ENCODE measurements around the gene TP73. TPM values are rescaled to one million over a fixed set of nuclear protein-coding genes. Genes with fewer than 3 reads are reported as not detected.
A peak's percentile ranks its signal among the peaks of the same experiment; 100 is the strongest.

Gene TP73
- total RNA-seq, 1 donor from 2014 or later = not detected

- Histone ChIP-seq H3K27me3 (ENCODE audit: control insufficient read depth in 3 of 3, insufficient read depth in 3 of 3, low read length in 3 of 3) (peaks cover 3 to 14% (median 13%) of the 10 kb centered on the region in 3 donors), H3K27ac (ENCODE audit: low read depth, low read length) (no peak overlapping the region), H3K9me3 (ENCODE audit: control insufficient read depth in 3 of 3, low read length in 3 of 3) (no peaks in the 10 kb centered on the region)
These were observed 117.9 kb downstream of the TP73 start for GRCh38 chr1:3770047-3770765.

GRCh38 chr1:3771108-3772026 is 119.1 kb downstream of the TP73 start:
- Histone ChIP-seq H3K27ac (ENCODE audit: low read depth, low read length) (no peak overlapping the region), H3K36me3 (ENCODE audit: control insufficient read depth in 3 of 3, insufficient read depth in 3 of 3, low read length in 3 of 3) (no peaks in the 10 kb centered on the region), H3K4me3 (ENCODE audit: low read length in 3 of 3) (peak overlapping the region; percentile 48 to 68 (median 52)), H3K9ac (ENCODE audit: low read depth in 1 of 3, low read length in 3 of 3) (peak overlapping the region in 2 of 3 donors; percentile 45 to 53), H3K27me3 (ENCODE audit: control insufficient read depth in 3 of 3, insufficient read depth in 3 of 3, low read length in 3 of 3) (peaks cover 3 to 14% (median 13%) of the 10 kb centered on the region in 3 donors), H3K9me3 (ENCODE audit: control insufficient read depth in 3 of 3, low read length in 3 of 3) (no peaks in the 10 kb centered on the region), H3K4me1 (ENCODE audit: control insufficient read depth in 3 of 3, insufficient read depth in 3 of 3, low read length in 3 of 3) (peaks cover 11 to 34% (median 19%) of the 10 kb centered on the region in 3 donors)

More at GRCh38 chr1:3770047-3770765, 117.9 kb downstream of the TP73 start:
- H3K4me3 ChIP-seq (ENCODE audit: low read length in 3 of 3) = no peak overlapping the region
- no peak overlapping the region for H3K9ac ChIP-seq (ENCODE audit: low read depth in 1 of 3, low read length in 3 of 3)
- H3K4me1 ChIP-seq (ENCODE audit: control insufficient read depth in 3 of 3, insufficient read depth in 3 of 3, low read length in 3 of 3) = peaks cover 5 to 23% (median 14%) of the 10 kb centered on the region in 3 donors
- H3K36me3 ChIP-seq (ENCODE audit: control insufficient read depth in 3 of 3, insufficient read depth in 3 of 3, low read length in 3 of 3) = no peaks in the 10 kb centered on the region

- Histone ChIP-seq H3K27me3 (ENCODE audit: control insufficient read depth in 3 of 3, insufficient read depth in 3 of 3, low read length in 3 of 3) (peaks cover 3 to 11% (median 10%) of the 10 kb centered on the region in 3 donors), H3K9me3 (ENCODE audit: control insufficient read depth in 3 of 3, low read length in 3 of 3) (no peaks in the 10 kb centered on the region), H3K27ac (ENCODE audit: low read depth, low read length) (no peak overlapping the region), H3K4me1 (ENCODE audit: control insufficient read depth in 3 of 3, insufficient read depth in 3 of 3, low read length in 3 of 3) (peaks cover 11 to 34% (median 19%) of the 10 kb centered on the region in 3 donors), H3K36me3 (ENCODE audit: control insufficient read depth in 3 of 3, insufficient read depth in 3 of 3, low read length in 3 of 3) (no peaks in the 10 kb centered on the region), H3K9ac (ENCODE audit: low read depth in 1 of 3, low read length in 3 of 3) (peak overlapping the region in 2 of 3 donors; percentile 45 to 53), H3K4me3 (ENCODE audit: low read length in 3 of 3) (peak overlapping the region; percentile 48 to 68 (median 52))
These were observed 119.9 kb downstream of the TP73 start for GRCh38 chr1:3772027-3772714.

DNA sequence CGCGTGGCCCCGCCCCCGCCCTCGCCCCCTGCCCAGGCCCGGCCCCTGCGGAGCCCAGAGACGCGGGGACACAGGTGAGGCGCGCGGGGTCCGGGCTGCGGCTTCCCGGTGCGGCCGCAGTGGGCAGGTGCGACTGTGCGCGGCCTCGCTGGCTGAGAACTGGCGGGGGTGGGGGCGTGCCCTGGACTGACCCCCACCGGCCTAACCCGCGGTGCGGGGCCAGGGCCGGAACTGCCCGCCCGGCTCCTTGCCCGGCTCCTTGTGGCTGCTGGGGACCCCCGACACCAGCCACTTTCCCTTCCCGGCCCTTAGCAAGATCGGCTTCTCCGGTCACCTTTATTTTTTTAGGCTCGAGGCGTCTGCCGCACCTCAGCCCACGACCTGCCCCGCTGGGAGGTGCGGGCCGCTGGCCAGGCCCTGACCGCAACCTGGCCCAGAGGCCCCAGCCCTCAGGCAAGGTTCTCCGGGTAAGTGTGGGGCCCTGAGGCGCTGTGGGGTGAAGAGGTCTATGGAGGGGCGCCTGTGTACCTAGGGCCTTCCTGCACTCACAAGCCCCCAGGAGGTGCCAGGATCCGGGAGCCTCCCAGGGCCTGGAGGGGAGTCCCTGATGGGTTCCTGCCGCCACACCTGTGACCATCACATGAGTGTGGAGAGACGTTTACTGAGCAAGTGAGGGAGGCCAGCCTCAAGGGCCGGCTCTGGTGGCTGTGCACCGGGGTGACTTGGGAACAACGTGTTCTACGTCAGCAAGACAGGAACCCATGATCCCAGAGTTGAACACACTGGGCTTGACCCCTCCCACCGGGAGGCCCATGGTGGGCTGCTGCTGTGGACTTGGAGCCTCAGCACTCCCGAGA is 120.6 kb downstream of the TP73 start, which contains the start of gene SMIM1:
Gene SMIM1, plus strand, starts transcription at position 35 of the 857 bp plus-strand sequence. CDS start 2,625 bp downstream, outside the sequence.
- no peak within 1 kb of the TSS for H3K27ac ChIP-seq (ENCODE audit: low read depth, low read length)
- H3K27me3 ChIP-seq (ENCODE audit: control insufficient read depth in 3 of 3, insufficient read depth in 3 of 3, low read length in 3 of 3) = peaks cover 0 to 8% (median 6%) of the 10 kb centered on the region in 3 donors
- no peaks in the 10 kb centered on the region for H3K9me3 ChIP-seq (ENCODE audit: control insufficient read depth in 3 of 3, low read length in 3 of 3)
- H3K9ac ChIP-seq (ENCODE audit: low read depth in 1 of 3, low read length in 3 of 3) = peak within 1 kb of the TSS in 2 of 3 donors; percentile 50 to 53
- H3K4me1 ChIP-seq (ENCODE audit: control insufficient read depth in 3 of 3, insufficient read depth in 3 of 3, low read length in 3 of 3) = peaks cover 11 to 34% (median 21%) of the 10 kb centered on the region in 3 donors
- H3K4me3 ChIP-seq (ENCODE audit: low read length in 3 of 3) = peak within 1 kb of the TSS; percentile 48 to 68 (median 52)
- H3K36me3 ChIP-seq (ENCODE audit: control insufficient read depth in 3 of 3, insufficient read depth in 3 of 3, low read length in 3 of 3) = no peaks in the 10 kb centered on the region

DNA sequence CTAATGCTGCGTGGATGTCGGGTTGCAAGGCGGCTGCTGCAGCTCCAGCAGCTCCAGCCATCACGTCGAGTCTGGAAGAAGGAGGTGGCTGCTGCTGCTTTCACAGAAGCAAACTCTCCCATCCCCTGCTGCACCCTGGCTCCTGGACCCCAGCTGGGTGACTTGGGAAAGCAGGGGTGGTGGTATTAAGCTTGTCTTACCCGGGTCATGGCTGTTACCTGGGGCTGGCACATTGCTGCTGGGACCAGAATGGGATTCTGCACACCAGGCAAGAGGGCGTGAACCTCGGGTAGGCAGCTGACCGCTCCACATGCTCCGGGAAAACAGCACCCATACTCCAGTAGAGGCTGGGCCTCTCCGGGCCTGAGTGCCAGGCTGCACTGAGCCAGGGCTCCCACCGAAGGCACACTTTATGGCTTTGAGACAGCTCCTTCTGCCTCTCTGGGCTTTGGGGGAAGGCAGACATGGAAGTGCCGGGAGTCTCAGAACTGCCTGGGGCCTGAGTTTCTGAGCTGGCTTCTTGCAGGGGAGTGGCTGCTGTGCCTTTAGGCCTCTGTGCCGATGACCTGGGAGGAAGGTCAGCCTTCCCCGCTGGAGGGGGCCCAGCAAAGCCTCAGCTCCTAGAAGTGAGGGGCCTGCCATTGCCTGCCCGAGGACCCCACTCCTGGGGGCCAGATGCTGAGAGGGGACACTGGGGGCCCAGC is 121.4 kb downstream of the TP73 start:
- peak overlapping the region in 1 of 3 donors; percentile 33 for H3K9ac ChIP-seq (ENCODE audit: low read depth in 1 of 3, low read length in 3 of 3)
- H3K27ac ChIP-seq (ENCODE audit: low read depth, low read length) = no peak overlapping the region
- no peak overlapping the region for H3K4me3 ChIP-seq (ENCODE audit: low read length in 3 of 3)
- H3K36me3 ChIP-seq (ENCODE audit: control insufficient read depth in 3 of 3, insufficient read depth in 3 of 3, low read length in 3 of 3) = peaks cover 0 to 2% (median 0%) of the 10 kb centered on the region in 3 donors
- peaks cover 0 to 4% (median 0%) of the 10 kb centered on the region in 3 donors for H3K27me3 ChIP-seq (ENCODE audit: control insufficient read depth in 3 of 3, insufficient read depth in 3 of 3, low read length in 3 of 3)
- no peaks in the 10 kb centered on the region for H3K9me3 ChIP-seq (ENCODE audit: control insufficient read depth in 3 of 3, low read length in 3 of 3)
- peaks cover 18 to 41% (median 28%) of the 10 kb centered on the region in 3 donors for H3K4me1 ChIP-seq (ENCODE audit: control insufficient read depth in 3 of 3, insufficient read depth in 3 of 3, low read length in 3 of 3)

- Histone ChIP-seq H3K9ac (ENCODE audit: low read depth in 1 of 3, low read length in 3 of 3) (no peak overlapping the region), H3K4me1 (ENCODE audit: control insufficient read depth in 3 of 3, insufficient read depth in 3 of 3, low read length in 3 of 3) (peaks cover 21 to 45% (median 34%) of the 10 kb centered on the region in 3 donors), H3K27ac (ENCODE audit: low read depth, low read length) (no peak overlapping the region), H3K9me3 (ENCODE audit: control insufficient read depth in 3 of 3, low read length in 3 of 3) (no peaks in the 10 kb centered on the region), H3K36me3 (ENCODE audit: control insufficient read depth in 3 of 3, insufficient read depth in 3 of 3, low read length in 3 of 3) (peaks cover 5 to 9% (median 5%) of the 10 kb centered on the region in 3 donors), H3K4me3 (ENCODE audit: low read length in 3 of 3) (no peak overlapping the region), H3K27me3 (ENCODE audit: control insufficient read depth in 3 of 3, insufficient read depth in 3 of 3, low read length in 3 of 3) (no peaks in the 10 kb centered on the region)
These were observed 122.1 kb downstream of the TP73 start for GRCh38 chr1:3774276-3774945.

GRCh38 chr1:3774946-3775489 is 122.7 kb downstream of the TP73 start:
- Histone ChIP-seq H3K9ac (ENCODE audit: low read depth in 1 of 3, low read length in 3 of 3) (no peak overlapping the region), H3K4me1 (ENCODE audit: control insufficient read depth in 3 of 3, insufficient read depth in 3 of 3, low read length in 3 of 3) (peaks cover 21 to 45% (median 34%) of the 10 kb centered on the region in 3 donors), H3K27ac (ENCODE audit: low read depth, low read length) (no peak overlapping the region), H3K36me3 (ENCODE audit: control insufficient read depth in 3 of 3, insufficient read depth in 3 of 3, low read length in 3 of 3) (peaks cover 11 to 15% (median 11%) of the 10 kb centered on the region in 3 donors), H3K4me3 (ENCODE audit: low read length in 3 of 3) (no peak overlapping the region), H3K9me3 (ENCODE audit: control insufficient read depth in 3 of 3, low read length in 3 of 3) (no peaks in the 10 kb centered on the region), H3K27me3 (ENCODE audit: control insufficient read depth in 3 of 3, insufficient read depth in 3 of 3, low read length in 3 of 3) (no peaks in the 10 kb centered on the region)
